Astrocyte of the hippocampus (primary cell): ENCODE measurements around the gene MRPL4.

Source experiments
- DNase-seq: peaks from one replicate; pipeline ENCODE4 v3.0.0; 2011; ENCODE audit warnings: low read depth, low spot score

MRPL4 gene

DNA sequence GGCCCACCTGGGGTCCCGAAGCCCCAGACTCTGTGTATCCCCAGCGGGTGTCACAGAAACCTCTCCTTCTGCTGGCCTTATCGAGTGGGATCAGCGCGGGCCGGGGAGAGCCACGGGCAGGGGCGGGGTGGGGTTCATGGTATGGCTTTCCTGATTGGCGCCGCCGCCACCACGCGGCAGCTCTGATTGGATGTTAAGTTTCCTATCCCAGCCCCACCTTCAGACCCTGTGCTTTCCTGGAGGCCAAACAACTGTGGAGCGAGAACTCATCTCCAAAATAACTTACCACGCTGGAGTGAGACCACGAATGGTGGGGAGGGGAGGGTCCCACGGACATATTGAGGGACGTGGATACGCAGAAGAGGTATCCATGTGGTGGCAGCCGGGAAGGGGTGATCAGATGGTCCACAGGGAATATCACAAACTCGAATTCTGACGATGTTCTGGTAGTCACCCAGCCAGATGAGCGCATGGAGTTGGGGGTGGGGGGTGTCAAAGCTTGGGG lies 36.7 kb downstream of the MRPL4 start:
- peak; percentile 49 for DNase-seq

DNA sequence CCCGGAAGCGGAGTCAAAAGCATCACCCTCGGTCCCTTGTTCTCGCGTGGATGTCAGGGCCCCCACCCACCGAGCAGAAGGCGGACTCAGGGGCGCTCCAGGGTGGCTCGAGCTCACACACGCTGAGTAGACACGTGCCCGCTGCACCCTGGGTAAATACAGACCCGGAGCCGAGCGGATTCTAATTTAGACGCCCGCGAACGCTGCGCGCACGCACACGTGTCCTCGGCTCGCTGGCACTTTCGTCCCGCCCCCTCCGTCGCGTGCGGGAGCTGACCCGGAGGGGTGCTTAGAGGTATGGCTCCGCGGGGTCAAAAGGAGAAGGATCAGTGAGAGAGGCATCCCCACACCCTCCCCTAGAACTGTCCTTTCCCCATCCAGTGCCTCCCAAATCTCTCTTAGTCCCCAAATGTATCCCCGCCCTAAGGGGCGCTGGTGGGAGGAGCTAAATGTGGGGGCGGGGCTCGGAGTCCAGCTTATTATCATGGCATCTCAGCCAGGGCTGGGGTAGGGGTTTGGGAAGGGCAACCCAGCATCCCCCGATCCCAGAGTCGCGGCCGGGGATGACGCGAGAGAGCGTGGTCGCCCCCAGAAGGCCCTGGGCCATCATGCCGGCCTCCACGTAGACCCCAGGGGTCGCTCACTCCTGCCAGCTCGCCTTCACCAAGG lies 37.3 kb downstream of the MRPL4 start:
- peak; percentile 34 for DNase-seq

DNA sequence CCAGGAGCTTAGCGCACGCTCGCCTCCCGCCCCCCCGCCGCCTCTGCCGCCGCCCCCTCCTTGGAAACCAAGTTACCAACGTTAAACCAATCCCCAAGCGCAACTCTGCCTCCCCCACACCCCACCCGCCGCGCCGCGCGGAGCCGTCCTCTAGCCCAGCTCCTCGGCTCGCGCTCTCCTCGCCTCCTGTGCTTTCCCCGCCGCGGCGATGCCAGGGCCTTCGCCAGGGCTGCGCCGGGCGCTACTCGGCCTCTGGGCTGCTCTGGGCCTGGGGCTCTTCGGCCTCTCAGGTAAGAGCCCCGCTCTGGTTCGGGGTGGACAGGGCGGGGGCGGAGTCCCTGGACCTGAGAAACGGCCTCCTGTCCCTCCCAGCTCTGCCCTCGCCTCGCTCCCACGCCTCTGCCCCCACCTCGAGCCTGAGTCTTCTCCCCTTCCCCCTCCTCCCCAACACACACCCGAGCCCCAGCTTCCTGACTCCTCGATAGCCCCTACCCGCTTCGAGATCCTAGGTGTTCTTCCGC lies 37.9 kb downstream of the MRPL4 start, which contains the start of gene ICAM5:
Gene ICAM5 (plus strand): TSS at position 117 of the 521 bp plus-strand sequence. CDS start 92 bp downstream, at position 209.
- peak; percentile 43 for DNase-seq

- DNase-seq, result no peak
These were observed 38.4 kb downstream of the MRPL4 start for GRCh38 chr19:10290357-10290875.

- peak; percentile 46 for DNase-seq
These were observed 39.0 kb downstream of the MRPL4 start for GRCh38 chr19:10290876-10291553.

DNA sequence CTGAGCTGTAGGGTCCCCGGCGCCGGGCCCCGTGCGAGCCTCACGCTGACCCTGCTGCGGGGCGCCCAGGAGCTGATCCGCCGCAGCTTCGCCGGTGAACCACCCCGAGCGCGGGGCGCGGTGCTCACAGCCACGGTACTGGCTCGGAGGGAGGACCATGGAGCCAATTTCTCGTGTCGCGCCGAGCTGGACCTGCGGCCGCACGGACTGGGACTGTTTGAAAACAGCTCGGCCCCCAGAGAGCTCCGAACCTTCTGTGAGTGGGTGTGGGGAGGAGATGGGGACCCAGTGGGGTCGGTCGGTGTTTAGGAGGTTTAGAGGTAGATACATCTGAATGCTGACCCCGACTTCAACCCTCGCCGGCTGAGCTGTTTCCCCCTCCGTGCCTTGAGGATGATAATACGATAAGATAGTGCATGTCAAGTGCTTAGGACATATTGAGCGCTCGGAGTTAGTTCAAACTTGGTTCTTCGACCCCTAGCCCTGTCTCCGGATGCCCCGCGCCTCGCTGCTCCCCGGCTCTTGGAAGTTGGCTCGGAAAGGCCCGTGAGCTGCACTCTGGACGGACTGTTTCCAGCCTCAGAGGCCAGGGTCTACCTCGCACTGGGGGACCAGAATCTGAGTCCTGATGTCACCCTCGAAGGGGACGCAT lies 39.7 kb downstream of the MRPL4 start:
- DNase-seq, result no peak

DNA sequence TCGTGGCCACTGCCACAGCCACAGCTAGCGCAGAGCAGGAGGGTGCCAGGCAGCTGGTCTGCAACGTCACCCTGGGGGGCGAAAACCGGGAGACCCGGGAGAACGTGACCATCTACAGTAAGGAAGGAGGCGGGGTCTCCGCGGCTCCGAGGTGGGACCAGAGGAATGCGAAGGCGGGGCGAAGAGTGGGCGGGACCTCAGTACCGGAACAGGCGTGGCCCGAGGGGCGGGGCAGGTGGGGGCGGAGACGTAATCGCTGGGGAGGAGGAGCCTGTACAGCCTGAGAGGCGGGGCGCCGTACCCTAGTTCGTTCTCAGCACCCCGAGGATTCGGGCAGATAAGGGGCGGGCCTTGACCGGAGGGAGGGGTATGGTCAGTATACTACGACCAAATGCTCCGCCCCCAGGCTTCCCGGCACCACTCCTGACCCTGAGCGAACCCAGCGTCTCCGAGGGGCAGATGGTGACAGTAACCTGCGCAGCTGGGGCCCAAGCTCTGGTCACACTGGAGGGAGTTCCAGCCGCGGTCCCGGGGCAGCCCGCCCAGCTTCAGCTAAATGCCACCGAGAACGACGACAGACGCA lies 40.3 kb downstream of the MRPL4 start:
- peak; percentile 75 for DNase-seq

DNA sequence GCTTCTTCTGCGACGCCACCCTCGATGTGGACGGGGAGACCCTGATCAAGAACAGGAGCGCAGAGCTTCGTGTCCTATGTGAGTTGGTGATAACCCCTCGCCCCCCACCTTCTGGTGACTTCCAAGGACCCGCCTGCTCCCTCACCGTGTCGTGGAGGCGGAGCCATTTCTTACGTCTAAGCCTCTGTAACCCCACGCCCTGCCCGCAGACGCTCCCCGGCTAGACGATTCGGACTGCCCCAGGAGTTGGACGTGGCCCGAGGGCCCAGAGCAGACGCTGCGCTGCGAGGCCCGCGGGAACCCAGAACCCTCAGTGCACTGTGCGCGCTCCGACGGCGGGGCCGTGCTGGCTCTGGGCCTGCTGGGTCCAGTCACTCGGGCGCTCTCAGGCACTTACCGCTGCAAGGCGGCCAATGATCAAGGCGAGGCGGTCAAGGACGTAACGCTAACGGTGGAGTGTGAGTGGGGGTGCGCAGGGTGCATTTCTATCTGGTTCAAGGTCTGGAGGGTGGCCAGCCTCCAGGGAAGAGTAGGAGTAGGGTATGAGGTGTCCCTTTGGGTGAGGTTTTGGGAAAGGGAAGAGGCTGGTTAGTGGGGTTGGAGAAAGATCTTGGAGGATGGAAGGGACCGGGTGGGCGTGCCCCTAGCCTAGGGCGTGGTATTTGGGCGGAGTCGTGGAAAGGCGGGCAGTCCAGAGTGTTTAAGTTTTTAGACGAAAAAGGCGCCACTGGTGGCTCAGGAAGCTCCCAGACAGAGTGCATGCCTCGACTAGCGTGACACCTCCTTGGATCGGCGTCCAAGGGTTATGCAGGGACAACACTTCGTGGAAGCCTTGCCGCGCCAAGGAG lies 41.0 kb downstream of the MRPL4 start:
- no peak for DNase-seq

DNA sequence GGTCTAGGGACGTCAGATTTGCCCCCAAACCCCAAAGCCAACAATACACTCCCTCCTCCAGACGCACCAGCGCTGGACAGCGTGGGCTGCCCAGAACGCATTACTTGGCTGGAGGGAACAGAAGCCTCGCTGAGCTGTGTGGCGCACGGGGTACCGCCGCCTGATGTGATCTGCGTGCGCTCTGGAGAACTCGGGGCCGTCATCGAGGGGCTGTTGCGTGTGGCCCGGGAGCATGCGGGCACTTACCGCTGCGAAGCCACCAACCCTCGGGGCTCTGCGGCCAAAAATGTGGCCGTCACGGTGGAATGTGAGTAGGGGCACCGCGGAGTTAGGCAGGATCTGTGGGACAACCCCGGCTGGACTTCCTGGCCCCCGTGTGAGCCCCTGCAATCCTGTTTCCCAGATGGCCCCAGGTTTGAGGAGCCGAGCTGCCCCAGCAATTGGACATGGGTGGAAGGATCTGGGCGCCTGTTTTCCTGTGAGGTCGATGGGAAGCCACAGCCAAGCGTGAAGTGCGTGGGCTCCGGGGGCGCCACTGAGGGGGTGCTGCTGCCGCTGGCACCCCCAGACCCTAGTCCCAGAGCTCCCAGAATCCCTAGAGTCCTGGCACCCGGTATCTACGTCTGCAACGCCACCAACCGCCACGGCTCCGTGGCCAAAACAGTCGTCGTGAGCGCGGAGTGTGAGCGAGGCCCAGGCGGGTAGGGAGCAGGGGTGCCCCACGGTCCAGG lies 41.8 kb downstream of the MRPL4 start:
- no peak for DNase-seq

DNA sequence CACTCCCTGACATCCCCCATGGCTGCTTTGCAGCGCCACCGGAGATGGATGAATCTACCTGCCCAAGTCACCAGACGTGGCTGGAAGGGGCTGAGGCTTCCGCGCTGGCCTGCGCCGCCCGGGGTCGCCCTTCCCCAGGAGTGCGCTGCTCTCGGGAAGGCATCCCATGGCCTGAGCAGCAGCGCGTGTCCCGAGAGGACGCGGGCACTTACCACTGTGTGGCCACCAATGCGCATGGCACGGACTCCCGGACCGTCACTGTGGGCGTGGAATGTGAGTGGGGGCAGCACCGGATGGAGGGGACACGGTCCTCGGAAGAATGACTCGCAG lies 42.3 kb downstream of the MRPL4 start:
- no peak for DNase-seq

DNA sequence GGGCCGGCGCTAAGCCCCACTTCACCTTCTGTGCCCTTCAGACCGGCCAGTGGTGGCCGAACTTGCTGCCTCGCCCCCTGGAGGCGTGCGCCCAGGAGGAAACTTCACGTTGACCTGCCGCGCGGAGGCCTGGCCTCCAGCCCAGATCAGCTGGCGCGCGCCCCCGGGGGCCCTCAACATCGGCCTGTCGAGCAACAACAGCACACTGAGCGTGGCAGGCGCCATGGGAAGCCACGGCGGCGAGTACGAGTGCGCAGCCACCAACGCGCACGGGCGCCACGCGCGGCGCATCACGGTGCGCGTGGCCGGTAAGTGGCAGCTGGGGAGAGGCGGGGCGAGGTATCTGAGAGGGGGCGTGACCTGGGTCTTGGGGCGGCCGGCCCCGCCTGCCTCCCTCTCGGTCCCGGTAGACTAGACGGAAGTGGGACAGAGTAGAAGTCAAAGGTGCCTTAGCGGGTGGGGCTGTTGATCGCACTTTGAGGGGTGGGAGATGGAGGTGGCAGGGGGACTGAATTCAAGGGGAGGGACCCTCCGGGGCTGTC lies 43.4 kb downstream of the MRPL4 start:
- peak; percentile 44 for DNase-seq

DNA sequence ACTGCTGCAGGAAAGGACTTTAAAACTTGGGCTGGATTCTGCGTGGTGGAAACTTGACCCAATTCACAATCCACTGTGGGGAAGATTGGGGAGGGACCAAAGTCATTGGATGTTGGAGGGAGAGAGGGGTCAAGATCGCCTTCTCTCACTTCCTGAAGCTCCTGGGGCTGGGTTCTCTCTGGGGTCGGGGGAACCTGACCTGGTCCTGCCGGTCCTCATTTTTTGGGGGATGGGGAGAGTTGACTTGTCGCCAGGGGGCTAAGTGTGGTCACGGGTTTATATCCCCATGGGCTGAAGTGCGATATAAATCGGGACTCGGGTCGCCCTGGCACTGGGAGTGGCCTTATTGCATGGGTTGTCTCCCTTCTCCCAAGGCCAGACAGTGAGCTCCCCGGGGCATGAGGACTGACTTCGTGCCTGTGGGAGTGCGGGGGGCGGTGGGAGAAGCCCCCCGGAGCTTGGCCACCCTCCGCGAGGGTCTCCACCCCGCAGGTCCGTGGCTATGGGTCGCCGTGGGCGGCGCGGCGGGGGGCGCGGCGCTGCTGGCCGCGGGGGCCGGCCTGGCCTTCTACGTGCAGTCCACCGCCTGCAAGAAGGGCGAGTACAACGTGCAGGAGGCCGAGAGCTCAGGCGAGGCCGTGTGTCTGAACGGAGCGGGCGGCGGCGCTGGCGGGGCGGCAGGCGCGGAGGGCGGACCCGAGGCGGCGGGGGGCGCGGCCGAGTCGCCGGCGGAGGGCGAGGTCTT lies 44.0 kb downstream of the MRPL4 start:
- DNase-seq, result peak; percentile 35

- DNase-seq, result no peak
These were observed 47.8 kb downstream of the MRPL4 start for GRCh38 chr19:10299545-10300458.

GRCh38 chr19:10305139-10305806 lies 53.3 kb downstream of the MRPL4 start:
- DNase-seq, result no peak

- no peak for DNase-seq
These were observed 54.3 kb downstream of the MRPL4 start for GRCh38 chr19:10306327-10306726.

- no peak for DNase-seq
These were observed 57.4 kb downstream of the MRPL4 start, which contains the start of gene ZGLP1 for GRCh38 chr19:10309423-10309822. Gene ZGLP1, minus strand, starts transcription at chr19:10309815.
